GM12801 (cell line): Measurements from ENCODE around the gene NDEL1.

Experiments
- TF ChIP-seq, protein P1 (sequence below): IDR thresholded peaks from one replicate; pipeline ENCODE4 v1.5.1; 2011; ENCODE audit warnings: control low read depth; ENCODE audit not compliant: insufficient read length; ENCODE audit errors: extremely low read depth

The NDEL1 gene, protein sequence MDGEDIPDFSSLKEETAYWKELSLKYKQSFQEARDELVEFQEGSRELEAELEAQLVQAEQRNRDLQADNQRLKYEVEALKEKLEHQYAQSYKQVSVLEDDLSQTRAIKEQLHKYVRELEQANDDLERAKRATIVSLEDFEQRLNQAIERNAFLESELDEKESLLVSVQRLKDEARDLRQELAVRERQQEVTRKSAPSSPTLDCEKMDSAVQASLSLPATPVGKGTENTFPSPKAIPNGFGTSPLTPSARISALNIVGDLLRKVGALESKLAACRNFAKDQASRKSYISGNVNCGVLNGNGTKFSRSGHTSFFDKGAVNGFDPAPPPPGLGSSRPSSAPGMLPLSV

DNA sequence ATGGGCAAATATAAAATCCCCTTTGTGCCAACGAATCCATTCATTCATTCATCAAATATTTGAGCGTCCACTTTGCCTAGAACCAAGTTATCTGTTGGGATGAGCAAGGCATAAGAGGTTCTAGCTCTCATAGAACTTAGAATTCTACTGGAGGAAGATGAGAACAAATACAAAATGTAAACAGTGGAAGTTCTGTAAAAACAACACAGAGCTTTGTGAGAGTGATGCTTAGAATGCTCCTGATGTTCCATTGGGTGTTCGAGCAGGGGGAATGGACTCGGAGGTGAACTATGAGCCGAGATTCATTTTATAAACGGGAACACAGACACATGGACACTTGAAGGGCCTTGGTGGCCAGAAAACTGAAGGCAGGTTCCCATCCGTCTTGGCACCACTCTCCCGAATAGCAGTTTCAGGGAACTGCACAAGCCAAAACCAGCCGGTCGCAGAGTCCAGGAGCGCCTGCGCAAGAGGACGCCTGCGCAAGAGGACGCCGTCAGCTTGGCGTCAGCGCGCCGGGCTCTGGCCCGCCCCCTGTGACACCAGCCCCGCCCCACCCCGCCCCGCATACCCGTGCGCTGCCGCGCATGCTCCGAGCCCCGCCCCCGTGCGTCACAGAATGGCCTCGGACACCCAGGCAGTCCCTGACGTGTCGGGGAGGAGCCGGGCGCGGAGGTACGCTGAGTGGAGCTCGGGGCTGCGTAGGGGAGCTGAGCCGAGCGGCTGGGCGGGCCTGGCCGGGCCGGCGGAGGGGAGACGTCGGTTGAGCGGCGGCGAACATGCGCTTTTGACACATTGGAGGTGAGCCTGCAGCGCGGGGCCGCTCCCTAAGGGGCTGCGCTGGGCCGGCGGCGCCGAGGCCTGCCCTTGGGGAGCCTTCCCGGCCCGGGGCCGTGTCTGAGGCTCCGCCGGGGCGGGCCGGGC lies at the start of gene NDEL1:
Gene NDEL1, plus strand, starts transcription at position 640 of the 924 bp plus-strand sequence. CDS start 8,388 bp downstream, outside the sequence.
- TF ChIP-seq, protein P1, sequence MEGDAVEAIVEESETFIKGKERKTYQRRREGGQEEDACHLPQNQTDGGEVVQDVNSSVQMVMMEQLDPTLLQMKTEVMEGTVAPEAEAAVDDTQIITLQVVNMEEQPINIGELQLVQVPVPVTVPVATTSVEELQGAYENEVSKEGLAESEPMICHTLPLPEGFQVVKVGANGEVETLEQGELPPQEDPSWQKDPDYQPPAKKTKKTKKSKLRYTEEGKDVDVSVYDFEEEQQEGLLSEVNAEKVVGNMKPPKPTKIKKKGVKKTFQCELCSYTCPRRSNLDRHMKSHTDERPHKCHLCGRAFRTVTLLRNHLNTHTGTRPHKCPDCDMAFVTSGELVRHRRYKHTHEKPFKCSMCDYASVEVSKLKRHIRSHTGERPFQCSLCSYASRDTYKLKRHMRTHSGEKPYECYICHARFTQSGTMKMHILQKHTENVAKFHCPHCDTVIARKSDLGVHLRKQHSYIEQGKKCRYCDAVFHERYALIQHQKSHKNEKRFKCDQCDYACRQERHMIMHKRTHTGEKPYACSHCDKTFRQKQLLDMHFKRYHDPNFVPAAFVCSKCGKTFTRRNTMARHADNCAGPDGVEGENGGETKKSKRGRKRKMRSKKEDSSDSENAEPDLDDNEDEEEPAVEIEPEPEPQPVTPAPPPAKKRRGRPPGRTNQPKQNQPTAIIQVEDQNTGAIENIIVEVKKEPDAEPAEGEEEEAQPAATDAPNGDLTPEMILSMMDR, result no peak

DNA sequence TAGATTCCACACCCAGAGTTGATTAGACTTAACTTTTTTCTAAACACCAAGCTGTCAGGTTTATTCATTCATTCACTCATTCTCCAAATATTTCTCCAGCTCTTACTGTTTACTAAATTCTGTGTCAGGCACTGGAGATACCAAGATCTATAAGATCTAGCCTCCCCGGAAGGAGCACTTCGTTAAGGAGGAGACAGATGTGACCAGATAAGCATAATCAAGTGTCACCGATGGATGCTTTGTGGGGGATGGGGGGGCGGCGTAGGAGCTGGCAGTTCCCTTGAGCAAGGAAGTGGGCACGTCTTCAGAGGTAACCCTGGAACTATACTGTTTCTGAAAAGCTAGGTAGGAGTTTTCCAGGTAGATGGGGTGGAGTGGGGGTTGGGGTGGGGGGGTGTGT lies 48.8 kb upstream of the NDEL1 start:
- TF ChIP-seq, protein P1, result no peak

DNA sequence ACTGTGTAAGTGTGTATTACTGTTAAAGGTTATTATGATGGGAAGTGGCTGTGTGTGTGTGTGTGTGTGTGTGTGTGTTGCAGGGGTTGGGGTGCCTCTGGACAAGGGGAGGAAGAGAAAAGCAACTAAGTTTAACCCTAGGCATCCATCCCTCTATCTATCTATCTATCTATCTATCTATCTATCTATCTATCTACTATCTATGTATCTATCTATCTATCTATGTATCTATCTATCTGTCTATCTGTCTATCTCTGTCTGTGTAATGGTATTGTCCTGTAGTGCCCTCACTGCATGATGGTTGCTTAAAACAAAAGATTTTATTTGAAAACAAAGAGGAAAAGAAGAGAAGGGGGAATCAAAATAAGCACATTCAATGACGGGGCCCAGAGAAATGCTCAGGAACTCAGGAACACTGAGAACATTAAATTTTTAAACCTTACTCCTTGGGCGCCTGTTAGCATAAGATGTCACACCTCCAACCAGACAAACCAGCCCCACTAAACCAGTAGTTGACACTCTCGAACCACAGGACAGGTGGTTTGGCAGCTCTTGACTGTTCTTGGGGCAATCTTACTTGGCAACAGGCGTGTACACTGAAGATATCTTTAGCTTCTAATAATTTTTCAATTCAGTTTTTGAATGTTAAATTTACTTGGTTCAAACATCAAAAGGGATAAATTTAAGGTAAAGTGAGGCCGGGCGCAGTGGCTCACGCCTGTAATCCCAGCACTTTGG lies 47.6 kb upstream of the NDEL1 start:
- TF ChIP-seq, protein P1, result no peak

DNA sequence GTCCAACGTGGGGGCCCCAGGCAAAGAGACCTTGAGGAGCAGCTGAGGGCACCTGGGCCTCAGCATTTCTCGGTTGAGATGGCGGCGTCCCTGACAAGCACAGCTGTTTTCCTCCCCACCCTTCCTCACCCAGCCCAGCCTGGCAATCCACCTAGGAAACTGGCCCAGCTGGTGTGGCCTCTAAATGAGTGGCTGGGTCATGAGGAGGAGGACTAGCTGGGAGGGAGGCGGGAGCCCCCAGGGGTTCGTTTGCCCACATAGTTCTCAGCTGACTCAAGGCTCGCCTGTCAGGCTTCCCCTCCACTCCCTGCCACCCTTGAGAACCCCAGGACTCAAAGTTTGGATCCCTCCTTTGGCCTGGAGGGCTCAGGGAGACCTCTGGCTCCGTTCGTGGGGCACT lies 44.0 kb upstream of the NDEL1 start:
- TF ChIP-seq, protein P1, result no peak

DNA sequence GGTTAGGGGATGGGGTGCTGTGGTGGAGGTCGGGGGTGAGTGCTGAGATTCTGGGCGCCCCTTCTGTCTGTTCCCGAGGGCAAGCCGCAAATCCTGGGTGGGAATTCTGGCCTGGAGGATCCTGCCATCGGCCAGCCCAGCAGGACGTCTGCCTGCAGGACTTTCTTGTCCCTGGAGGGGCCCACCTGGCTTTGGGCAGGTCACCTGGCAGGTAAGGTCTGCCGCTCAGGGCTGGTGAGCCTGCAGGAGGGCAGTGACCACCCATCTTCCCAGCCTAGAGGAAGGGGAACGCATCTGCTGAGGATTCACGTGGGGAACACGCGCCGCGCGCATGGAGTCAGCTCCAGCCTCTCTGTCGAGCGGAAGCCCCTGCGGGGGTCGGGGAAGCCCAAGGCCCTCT lies 43.4 kb upstream of the NDEL1 start:
- TF ChIP-seq, protein P1, result no peak

DNA sequence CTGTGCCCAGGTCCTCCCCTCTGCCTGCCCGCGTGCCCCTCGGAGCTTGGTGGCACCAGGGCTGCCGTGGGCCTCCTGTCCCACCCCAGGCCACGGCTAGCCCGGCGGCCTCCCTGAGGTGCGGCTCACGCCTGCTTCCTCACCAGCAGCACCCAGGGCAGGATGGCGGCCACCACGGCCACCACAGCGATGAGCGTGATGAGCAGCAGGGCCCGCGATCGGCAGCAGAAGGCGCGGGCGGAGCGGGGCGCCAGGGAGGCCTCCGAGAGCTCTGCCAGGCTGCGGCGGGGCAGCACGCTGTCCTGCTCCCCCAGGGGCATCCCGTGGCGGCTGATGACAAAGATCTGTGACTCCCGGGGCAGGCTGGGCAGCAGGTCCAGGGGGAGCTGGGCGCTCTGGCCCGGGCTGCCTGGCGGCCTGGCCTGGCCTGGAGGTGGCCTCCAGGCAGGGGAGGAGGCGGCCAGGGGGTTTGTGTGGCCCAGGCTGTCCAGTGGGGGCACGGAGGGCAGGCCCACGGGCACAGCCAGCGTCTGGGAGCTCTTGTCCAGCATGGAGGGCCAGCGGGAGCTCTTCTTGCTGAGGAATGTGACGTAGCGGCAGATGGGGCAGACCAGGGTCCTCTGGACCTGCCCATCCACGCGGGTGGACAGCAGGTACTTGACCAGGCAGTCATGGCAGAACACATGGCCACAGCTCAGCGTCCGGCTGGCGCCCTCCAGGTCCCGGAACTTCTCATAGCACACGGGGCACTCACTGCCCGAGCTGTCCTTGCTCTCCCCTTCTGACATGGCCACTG lies 42.8 kb upstream of the NDEL1 start:
- TF ChIP-seq, protein P1, result no peak
